Astrocyte of the hippocampus (primary cell): ENCODE results near the gene WDR93.
A peak's percentile ranks its signal among the peaks of the same experiment; 100 is the strongest.

Experiments used
- DNase-seq: peaks from one replicate; pipeline ENCODE4 v3.0.0; 2011; ENCODE audit warnings: low read depth, low spot score

WDR93 gene

DNA sequence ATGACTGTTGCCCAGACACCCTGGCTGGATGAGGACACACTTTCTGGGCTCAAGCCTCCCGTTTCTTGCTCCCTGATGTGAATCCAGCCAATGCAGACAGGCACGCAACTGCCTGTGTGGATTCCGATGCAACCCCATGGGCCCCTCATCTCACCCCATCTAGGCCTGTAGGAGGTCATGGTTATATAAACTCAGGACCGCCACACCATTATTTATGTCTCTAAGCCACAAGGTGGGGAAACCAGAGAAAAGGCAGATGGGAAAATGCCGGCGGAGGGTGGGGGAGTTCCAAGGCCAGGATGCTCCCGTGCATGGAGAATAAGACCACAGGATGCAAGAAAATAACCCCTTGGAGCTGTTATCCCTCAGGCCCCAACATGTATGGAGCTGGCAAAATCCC is 58.4 kb downstream of the WDR93 start:
- DNase-seq: no peak

- no peak for DNase-seq
These were observed 58.9 kb downstream of the WDR93 start for GRCh38 chr15:89749526-89749925.

- DNase-seq: peak; percentile 23
These were observed 59.4 kb downstream of the WDR93 start for GRCh38 chr15:89749951-89750559.

GRCh38 chr15:89750560-89751542 is 60.2 kb downstream of the WDR93 start, which contains the start of gene MESP1:
TSS of gene MESP1 (minus strand) at chr15:89751249. CDS start at chr15:89751231, 18 bp downstream.
- DNase-seq: peak; percentile 96

- DNase-seq: no peak
These were observed 61.1 kb downstream of the WDR93 start for GRCh38 chr15:89751748-89752147.

DNA sequence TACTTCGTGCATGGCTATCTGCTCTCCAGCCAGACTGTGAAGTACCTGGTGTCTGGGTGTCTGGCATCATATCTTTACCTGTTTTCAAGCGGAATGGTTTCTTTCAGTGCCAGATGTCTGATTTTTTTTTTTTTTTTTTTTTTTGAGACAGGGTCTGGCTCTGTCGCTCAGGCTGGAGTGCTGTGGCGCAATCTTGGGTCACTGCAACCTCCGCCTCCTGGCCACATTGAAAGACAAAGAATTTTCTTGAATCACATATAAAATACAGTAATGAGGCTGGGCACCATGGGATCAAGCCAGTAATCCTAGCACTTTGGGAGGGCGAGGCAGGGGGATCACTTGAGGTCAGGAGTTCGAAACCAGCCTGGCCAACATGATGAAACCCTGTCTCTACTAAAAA is 63.2 kb downstream of the WDR93 start:
- DNase-seq: no peak

- no peak for DNase-seq
These were observed 63.9 kb downstream of the WDR93 start for GRCh38 chr15:89754361-89755154.

DNA sequence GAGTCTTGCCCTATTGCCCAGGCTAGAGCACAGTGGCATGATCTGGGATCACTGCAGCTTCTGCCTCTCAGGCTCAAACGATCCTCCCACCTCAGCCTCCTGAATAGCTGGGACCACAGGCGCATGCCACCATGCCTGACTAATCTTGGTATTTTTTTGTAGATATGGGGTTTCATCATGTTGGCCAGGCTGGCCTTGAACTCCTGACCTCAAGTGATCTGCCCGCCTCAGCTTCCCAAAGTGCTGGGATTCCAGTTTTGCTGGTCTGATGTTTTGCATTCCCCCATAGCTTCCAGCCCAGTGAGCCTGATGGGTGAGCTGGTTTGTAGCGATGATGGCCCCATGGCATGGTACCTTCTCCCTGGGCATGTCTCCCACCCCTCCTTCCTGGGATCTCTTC is 65.1 kb downstream of the WDR93 start:
- no peak for DNase-seq

- DNase-seq: no peak
These were observed 66.3 kb downstream of the WDR93 start for GRCh38 chr15:89756897-89757296.

DNA sequence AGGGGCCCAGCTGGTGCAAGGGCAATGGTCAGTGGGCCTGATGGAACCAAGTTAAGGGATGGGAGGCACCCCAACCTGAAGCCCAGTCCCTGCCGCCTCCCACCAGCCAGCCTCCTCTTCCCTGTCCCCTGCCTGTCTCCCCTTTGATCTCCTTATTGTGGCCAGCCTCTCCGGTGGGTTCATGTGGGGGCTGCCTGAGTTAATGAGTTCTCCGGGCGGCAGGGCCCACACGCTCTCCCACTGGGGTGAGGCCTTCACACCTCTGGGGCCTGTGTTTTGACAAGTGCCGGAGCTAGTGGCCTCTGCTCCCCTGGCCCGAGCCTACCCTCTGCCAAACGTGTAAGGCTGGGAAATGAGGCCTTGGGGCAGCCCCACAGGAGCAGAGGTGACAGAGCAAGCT is 67.7 kb downstream of the WDR93 start:
- no peak for DNase-seq

GRCh38 chr15:89758981-89759380 is 68.4 kb downstream of the WDR93 start:
- no peak for DNase-seq

DNA sequence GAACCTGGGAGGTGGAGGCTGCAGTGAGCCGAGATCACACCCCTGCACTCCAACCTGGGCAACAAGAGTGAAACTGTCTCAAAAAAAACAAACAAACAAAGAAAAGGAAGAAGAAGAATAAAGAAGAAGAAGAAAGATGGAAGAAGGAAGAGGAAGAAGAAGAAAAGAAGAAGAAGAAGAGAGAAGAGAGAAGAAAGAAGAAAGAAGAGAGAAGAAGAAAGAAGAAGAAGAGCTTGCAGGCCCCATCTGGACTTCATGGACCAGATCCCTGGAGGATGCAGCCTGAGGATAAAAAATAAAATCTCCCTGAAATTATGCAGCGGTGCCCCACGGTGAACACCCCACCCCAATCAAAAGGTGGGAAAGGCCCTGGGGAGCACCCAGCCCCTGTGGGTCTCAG is 69.2 kb downstream of the WDR93 start:
- no peak for DNase-seq

- peak; percentile 87 for DNase-seq
These were observed 69.8 kb downstream of the WDR93 start for GRCh38 chr15:89760303-89761008.

GRCh38 chr15:89761009-89761831 is 70.6 kb downstream of the WDR93 start:
- peak; percentile 32 for DNase-seq

- no peak for DNase-seq
These were observed 71.3 kb downstream of the WDR93 start for GRCh38 chr15:89761929-89762328.

GRCh38 chr15:89765694-89766093 is 75.1 kb downstream of the WDR93 start:
- DNase-seq: no peak

DNA sequence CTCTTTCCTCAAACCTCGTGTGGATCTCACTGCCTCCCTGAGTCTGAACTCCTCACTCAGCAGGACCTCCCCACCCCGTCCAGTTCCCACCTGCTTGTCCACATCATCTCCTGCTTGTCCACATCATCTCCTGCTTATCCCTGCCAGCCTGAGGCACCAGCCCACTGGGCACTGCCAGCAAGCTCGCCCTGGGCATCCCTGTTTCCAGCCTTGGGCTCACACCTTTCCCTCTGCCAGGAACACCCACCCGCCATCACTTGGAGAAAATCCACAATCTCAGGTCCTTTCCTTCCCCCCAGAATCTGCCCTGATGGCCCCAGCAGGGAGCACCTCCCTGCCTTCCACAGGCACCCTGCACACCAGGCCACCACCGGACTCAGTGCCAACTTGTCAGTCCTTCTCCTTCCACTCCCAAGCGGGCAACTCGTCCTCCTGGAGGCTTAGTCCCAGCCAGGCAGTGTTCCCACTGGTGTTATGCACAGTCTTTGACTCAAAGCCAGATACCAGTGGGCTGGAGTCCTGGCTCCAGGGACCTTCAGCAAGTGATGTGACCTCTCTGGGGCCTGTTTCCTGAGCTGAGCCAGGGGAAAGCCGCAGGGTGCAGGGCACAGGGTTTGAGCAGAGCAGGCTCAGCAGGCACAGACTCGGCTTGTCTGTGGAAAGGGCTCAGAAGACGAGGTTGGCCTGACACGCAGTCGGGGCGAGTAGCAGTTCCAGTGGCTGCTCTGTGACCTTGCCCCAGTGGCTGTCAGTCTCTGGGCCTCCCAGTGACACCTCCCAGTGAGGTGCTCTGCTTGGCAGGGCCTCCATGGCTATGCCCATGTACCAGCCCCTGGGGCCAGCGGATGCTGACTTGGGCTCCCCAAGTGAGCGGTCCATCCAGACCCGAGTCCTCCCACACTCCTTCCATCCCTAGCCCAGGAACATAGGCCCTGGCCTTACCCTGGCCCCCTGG is 76.0 kb downstream of the WDR93 start:
- peak; percentile 21 for DNase-seq

- DNase-seq: no peak
These were observed 76.9 kb downstream of the WDR93 start for GRCh38 chr15:89767411-89767915.

DNA sequence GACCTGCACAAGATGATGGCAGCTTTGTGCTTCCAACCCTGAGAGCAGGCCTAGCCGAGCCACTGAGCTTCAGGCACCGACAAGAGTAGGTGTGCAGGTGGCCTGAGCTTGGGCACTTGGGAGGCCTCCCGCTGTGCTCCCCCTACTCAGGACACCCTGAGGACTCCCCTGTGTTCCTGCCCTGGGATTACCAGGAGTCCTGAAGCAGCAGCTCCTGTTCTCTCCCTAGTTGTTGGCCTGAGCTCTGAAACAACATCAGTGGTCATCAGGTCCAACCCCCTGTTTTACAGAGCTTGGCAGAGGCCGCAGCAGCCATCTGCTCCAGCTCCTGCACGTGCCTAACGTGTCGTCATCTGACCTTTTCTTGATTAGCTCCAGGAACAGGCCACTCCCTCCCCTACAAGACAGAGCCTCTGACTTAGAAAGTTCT is 77.5 kb downstream of the WDR93 start:
- DNase-seq: no peak
